ENCODE data around the gene NDUFV3.

NDUFV3 gene

DNA sequence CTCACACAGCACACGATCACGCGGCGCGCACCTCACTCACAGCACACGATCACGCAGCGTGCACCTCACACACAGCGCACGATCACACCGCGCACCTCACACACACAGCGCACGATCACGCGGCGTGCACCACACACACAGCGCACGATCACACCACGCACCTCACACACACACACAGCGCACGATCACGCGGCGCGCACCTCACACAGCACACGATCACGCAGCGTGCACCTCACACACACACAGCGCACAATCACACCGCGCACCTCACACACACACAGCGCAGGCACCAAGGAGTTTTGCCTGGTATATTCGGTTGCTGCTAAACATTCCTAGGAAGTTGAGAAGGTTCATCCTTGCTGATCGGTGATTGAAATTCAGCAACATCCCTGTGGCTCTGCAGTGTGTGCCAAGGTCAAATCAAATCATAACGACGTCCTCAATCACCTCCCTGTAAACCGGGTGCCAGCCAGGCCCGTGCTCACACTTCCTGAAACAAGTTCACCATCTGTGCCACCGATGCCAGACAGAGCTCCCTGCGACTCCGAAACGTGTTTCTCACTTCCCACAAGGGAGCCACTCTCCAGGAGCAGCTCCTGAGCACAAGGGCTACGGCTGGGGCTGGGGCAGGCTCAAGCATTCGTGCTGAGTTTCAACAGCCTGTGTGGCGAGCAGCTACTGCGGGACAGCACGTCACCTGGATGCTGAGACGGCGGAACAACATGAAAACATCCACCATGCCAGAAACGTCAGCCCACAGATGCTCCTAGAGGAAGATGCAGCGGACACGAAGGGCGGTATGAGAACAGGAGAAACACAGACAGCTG lies 44.0 kb upstream of the NDUFV3 start:
- TF ChIP-seq CTCF (IDR thresholded peaks at IDR 0.05; ENCODE audit: low read depth, low read length, missing control alignments) = no peak
- H3K4me3 ChIP-seq (ENCODE audit: low read depth, low read length) = no peak overlapping the region
- no peak for DNase-seq (ENCODE audit: low read depth)

- no peak overlapping the region for H3K4me3 ChIP-seq (ENCODE audit: low read depth, low read length)
- TF ChIP-seq CTCF (IDR thresholded peaks at IDR 0.05; ENCODE audit: low read depth, low read length, missing control alignments) = no peak
These were observed 43.2 kb upstream of the NDUFV3 start for GRCh38 chr21:42849759-42850412.

DNA sequence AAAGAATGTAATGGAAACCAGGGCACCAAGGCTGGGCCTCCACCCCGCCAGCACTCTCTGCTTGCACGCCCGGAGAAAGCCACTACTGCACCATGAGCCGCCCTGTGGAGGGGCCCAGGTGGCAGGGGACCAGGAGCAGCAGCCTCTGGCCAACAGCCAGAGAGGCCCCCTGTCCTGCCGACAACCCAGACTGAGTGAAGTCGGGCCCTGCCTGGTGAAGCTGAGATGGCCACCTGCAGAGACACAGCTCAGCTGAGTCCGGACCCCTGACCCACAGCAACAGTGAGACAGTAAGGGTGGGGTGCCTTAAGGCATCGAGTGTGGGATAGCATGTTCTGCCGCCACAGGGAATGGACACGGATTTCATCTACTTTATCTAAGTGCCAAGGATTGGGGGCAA lies 42.6 kb upstream of the NDUFV3 start:
- H3K4me3 ChIP-seq (ENCODE audit: low read depth, low read length) = no peak overlapping the region
- DNase-seq (ENCODE audit: low read depth) = no peak
- no peak for TF ChIP-seq CTCF (IDR thresholded peaks at IDR 0.05; ENCODE audit: low read depth, low read length, missing control alignments)

More at GRCh38 chr21:42849759-42850412, 43.2 kb upstream of the NDUFV3 start:
- no peak for DNase-seq (ENCODE audit: low read depth)

DNA sequence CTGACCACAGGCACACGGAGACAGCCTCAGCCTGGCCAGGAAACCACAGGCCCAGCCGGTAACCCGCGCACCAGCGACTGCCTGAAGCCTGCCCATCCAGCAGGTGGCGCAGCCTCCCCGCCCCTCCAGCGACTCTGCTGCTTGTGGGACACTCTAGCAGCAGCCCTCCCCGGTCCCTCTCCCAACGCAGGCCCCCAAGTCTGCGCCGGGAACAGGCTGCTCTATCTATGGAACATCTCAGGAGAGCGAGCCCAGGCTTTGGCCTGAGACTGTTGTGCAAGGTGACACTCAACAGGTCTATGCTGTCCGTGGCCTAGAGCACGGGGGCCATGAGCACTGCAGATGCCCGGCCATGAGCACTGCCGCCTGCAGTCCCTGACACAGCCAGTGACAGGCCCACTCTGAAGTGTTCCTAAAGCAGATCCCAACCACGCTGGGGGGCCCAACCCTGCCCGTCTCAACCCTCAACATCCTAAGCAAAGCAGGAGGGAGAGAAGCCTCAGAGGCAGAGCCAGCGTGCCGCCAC lies 42.2 kb upstream of the NDUFV3 start:
- H3K4me3 ChIP-seq (ENCODE audit: low read depth, low read length) = no peak overlapping the region
- peak; percentile 58 for TF ChIP-seq CTCF (IDR thresholded peaks at IDR 0.05; ENCODE audit: low read depth, low read length, missing control alignments)
- no peak for DNase-seq (ENCODE audit: low read depth)

DNA sequence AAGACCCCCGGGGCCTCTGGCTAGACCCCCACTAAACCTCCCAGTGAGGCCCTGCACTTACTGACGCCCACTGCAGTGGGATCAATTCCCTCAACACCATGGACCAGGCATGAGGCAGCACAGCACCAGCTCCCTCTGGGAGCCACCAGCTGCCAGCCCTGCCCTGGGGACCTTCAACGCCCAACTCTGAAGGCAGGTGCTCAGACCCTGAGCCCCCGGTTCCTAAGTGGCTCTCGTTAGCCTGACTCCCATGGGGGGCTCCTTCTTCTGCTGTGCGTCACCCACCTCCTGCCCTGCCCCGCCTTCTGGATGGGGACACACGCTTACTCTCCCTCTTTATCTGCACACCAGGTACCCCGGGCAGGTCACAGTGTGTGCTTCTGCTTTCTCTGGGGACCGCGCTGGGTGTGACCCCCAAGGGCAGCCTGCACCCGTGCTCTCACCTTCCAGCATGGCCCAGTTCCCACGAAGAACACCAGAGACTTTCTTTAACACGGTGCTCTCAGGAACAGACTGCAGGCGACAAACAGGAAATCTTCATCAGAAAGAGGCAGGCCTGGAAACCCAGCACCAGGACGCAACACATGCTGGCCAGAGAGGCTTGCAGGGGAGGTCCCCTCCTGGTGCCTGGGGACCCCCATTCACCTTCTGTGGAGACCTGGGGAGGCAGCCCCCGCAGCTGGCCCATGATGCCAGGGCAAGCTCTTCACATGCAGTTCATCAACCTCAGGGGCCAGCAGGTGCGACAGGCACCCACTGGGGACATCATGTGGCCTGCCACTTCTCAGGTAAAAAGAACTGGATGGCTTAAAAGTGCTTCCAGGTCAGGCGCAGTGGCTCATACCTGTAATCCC lies 41.1 kb upstream of the NDUFV3 start:
- H3K4me3 ChIP-seq (ENCODE audit: low read depth, low read length) = no peak overlapping the region
- DNase-seq (ENCODE audit: low read depth) = no peak
- no peak for TF ChIP-seq CTCF (IDR thresholded peaks at IDR 0.05; ENCODE audit: low read depth, low read length, missing control alignments)

GRCh38 chr21:42852925-42853570 lies 40.1 kb upstream of the NDUFV3 start:
- DNase-seq (ENCODE audit: low read depth) = no peak
- H3K4me3 ChIP-seq (ENCODE audit: low read depth, low read length) = no peak overlapping the region
- no peak for TF ChIP-seq CTCF (IDR thresholded peaks at IDR 0.05; ENCODE audit: low read depth, low read length, missing control alignments)

Measured in GM12864 (cell line).